SK-N-SH (cell line): Measurements from ENCODE around the gene TBL1XR1. TPM values are rescaled to one million over a fixed set of nuclear protein-coding genes. Genes with fewer than 3 reads are reported as not detected.

ENCODE experiments used
- CTCF ChIA-PET: fragments of 300-600, 350-600 bp; formaldehyde crosslinking; extraction: SDS; loops from one replicate; lab custom pipeline; 2021; lab: Yijun Ruan, JAX
- POLR2A ChIA-PET: fragments of 350-600 bp; sonication (Branson Sonifier 250); formaldehyde crosslinking; extraction: SDS; loops from one replicate; lab custom pipeline; 2020; ENCODE audit warnings: antibody characterized with exemption, inconsistent platforms; lab: Yijun Ruan, JAX
- DNase-seq: peaks from one replicate; pipeline ENCODE4 v3.0.0; 2012
- H2AFZ ChIP-seq: fragments of 200-600 bp; sonication (generic); 2 replicates; pipeline ENCODE4 v1.8.1; 2016; ENCODE audit warnings: antibody characterized with exemption, mild to moderate bottlenecking, low read depth
- H3F3A ChIP-seq: fragments of 200-600 bp; sonication (generic); replicated peaks from 2 replicates; pipeline ENCODE3; 2016; ENCODE audit warnings: antibody characterized with exemption, mild to moderate bottlenecking; ENCODE audit not compliant: insufficient read depth
- H3K27ac ChIP-seq, 2 experiments: fragments of 200-500 bp in 1 of 2; fragments of 200-600 bp in 1 of 2; sonication (Bioruptor generic) in 1 of 2; sonication (generic), shearing (Covaris generic) in 1 of 2; 2 replicates each; pipeline versions ENCODE4 v1.5.1 to v1.6.1; 2014 to 2016; ENCODE audit warnings: low read depth in 2 of 2, inconsistent platforms in 1 of 2, low read length in 1 of 2, mild to moderate bottlenecking in 1 of 2, mixed read lengths in 1 of 2
- H3K27me3 ChIP-seq: fragments of 200-600 bp; sonication (generic), shearing (Covaris generic); 2 replicates; pipeline ENCODE4 v1.6.1; 2016; ENCODE audit warnings: mixed run types; ENCODE audit not compliant: insufficient read depth
- H3K36me3 ChIP-seq, 2 experiments: fragments of 200-500 bp in 1 of 2; fragments of 200-600 bp in 1 of 2; sonication (Bioruptor generic) in 1 of 2; sonication (generic) in 1 of 2; replicated peaks in 1 of 2; 2 replicates each; pipeline versions ENCODE3 to v1.5.1; 2014 to 2016; ENCODE audit warnings: low read length in 1 of 2, mild to moderate bottlenecking in 1 of 2; ENCODE audit not compliant: insufficient read depth in 2 of 2, control insufficient read depth in 1 of 2
- H3K4me1 ChIP-seq, 2 experiments: fragments of 200-500 bp in 1 of 2; fragments of 200-600 bp in 1 of 2; sonication (Bioruptor generic) in 1 of 2; sonication (generic), shearing (Covaris generic) in 1 of 2; 2 replicates each; pipeline versions ENCODE4 v1.5.1 to v1.6.1; 2014 to 2016; ENCODE audit warnings: low read depth in 1 of 2, low read length in 1 of 2, mixed run types in 1 of 2; ENCODE audit not compliant: insufficient read depth in 2 of 2, control insufficient read depth in 1 of 2
- H3K4me2 ChIP-seq: fragments of 200-600 bp; sonication (generic), shearing (Covaris generic); 2 replicates; pipeline ENCODE4 v1.6.1; 2017; ENCODE audit warnings: mixed run types
- H3K4me3 ChIP-seq, 2 experiments: fragments of 200-500 bp in 1 of 2; fragments of 200-600 bp in 1 of 2; sonication (Bioruptor generic) in 1 of 2; sonication (generic), shearing (Covaris generic) in 1 of 2; 2 replicates each; pipeline versions ENCODE4 v1.5.1 to v1.8.1; 2014 to 2016; ENCODE audit warnings: low read depth in 2 of 2, inconsistent platforms in 1 of 2, low read length in 1 of 2, mild to moderate bottlenecking in 1 of 2, mixed read lengths in 1 of 2, moderate library complexity in 1 of 2
- H3K79me2 ChIP-seq: fragments of 200-600 bp; sonication (generic); 2 replicates; pipeline ENCODE4 v1.8.1; 2017; ENCODE audit warnings: mild to moderate bottlenecking; ENCODE audit not compliant: insufficient read depth
- H3K9ac ChIP-seq: fragments of 200-600 bp; sonication (generic); 2 replicates; pipeline ENCODE4 v1.6.1; 2017; ENCODE audit warnings: mixed run types
- H3K9me2 ChIP-seq: fragments of 200-600 bp; sonication (generic); 2 replicates; pipeline ENCODE4 v1.6.1; 2017; ENCODE audit warnings: mixed run types
- H3K9me3 ChIP-seq: fragments of 200-600 bp; sonication (generic); 2 replicates; pipeline ENCODE4 v1.6.1; 2017; ENCODE audit warnings: mixed run types, mild to moderate bottlenecking, moderate library complexity
- H4K20me1 ChIP-seq: fragments of 200-600 bp; sonication (generic); 2 replicates; pipeline ENCODE4 v1.6.1; 2017; ENCODE audit warnings: mild to moderate bottlenecking, mixed run types; ENCODE audit not compliant: insufficient read depth
- CHD2 ChIP-seq: fragments of 150-350 bp; IDR thresholded peaks from 2 replicates; pipeline ENCODE4 v1.6.1; 2018; ENCODE audit warnings: low read length; ENCODE audit not compliant: partially characterized antibody
- ELF1 ChIP-seq: IDR thresholded peaks from 2 replicates; pipeline ENCODE4 v1.4.0; 2012
- EP300 ChIP-seq, 2 experiments: IDR thresholded peaks; 2 replicates each; pipeline versions ENCODE4 v1.4.0 to v1.6.1; 2012; ENCODE audit warnings: borderline replicate concordance in 1 of 2, low read depth in 1 of 2, low read length in 1 of 2
- FOSL2 ChIP-seq: IDR thresholded peaks from 2 replicates; pipeline ENCODE4 v1.4.0; 2012; ENCODE audit warnings: low read depth, mild to moderate bottlenecking, moderate library complexity, borderline replicate concordance
- FOXJ3 ChIP-seq: sonication (generic); formaldehyde crosslinking; IDR thresholded peaks from 2 replicates; pipeline ENCODE4 v1.5.1; 2020; ENCODE audit warnings: mild to moderate bottlenecking, missing genetic modification reagents
- NRF1 ChIP-seq: IDR thresholded peaks from 2 replicates; pipeline ENCODE4 v1.6.1; 2012; ENCODE audit warnings: low read depth, mild to moderate bottlenecking, low read length
- POLR2AphosphoS5 ChIP-seq: IDR thresholded peaks from 2 replicates; pipeline ENCODE4 v1.6.1; 2012; ENCODE audit warnings: low read depth, low read length
- RCOR1 ChIP-seq: fragments of 150-350 bp; IDR thresholded peaks from 2 replicates; pipeline ENCODE4 v1.6.1; 2017; ENCODE audit warnings: antibody characterized with exemption, low read length
- RFX5 ChIP-seq: IDR thresholded peaks from 2 replicates; pipeline ENCODE4 v1.6.1; 2012; ENCODE audit warnings: mild to moderate bottlenecking, improper control_type of control experiment, low read length
- RXRA ChIP-seq: IDR thresholded peaks from 2 replicates; pipeline ENCODE4 v1.4.0; 2012; ENCODE audit warnings: low read depth, mild to moderate bottlenecking, borderline replicate concordance
- SIN3A ChIP-seq: IDR thresholded peaks from 2 replicates; pipeline ENCODE4 v1.6.1; 2012; ENCODE audit warnings: low read depth, mild to moderate bottlenecking, low read length, moderate library complexity, borderline replicate concordance
- TAF1 ChIP-seq: IDR thresholded peaks from 2 replicates; pipeline ENCODE4 v1.6.1; 2012; ENCODE audit warnings: low read depth, mild to moderate bottlenecking, low read length, moderate library complexity, borderline replicate concordance
- TCF12 ChIP-seq: IDR thresholded peaks from 2 replicates; pipeline ENCODE4 v1.4.0; 2012
- YY1 ChIP-seq: IDR thresholded peaks from 2 replicates; pipeline ENCODE4 v1.4.0; 2012; ENCODE audit warnings: low read depth, mild to moderate bottlenecking
- WGBS: methylation state at CpG from one replicate; pipeline ENCODE4 v1.1.6; 2017; ENCODE audit warnings: low lambda C conversion rate; 5-methylcytosine and 5-hydroxymethylcytosine counted together
- polyA plus RNA-seq, 3 experiments: library from polyadenylated mRNA; depleted of rRNA; stranded (reverse); fragments of >200 nt; gene quantifications; 2 replicates each; pipeline ENCODE4 v1.2.3, GENCODE V29; 2012
- TF ChIP-seq, protein P1 (sequence below): IDR thresholded peaks from 2 replicates; pipeline ENCODE4 v1.4.0; 2012; ENCODE audit warnings: low read depth, borderline replicate concordance
- TF ChIP-seq, protein P2 (sequence below): fragments of 150-350 bp; IDR thresholded peaks from 2 replicates; pipeline ENCODE4 v1.6.1; 2016; ENCODE audit warnings: mild to moderate bottlenecking, low read depth, low read length
- TF ChIP-seq, protein P3 (sequence below): IDR thresholded peaks from 2 replicates; pipeline ENCODE4 v1.4.0; 2012; ENCODE audit warnings: low read depth

TBL1XR1 gene
- polyA plus RNA-seq, 1 of the 3 experiments (the other 2 are of a cell fraction) = 20.9 TPM

- no peak overlapping the region for H2AFZ ChIP-seq
- no peaks in the 10 kb centered on the region for H3K27me3 ChIP-seq
- CTCF ChIA-PET = no interaction called here
- peaks cover 99% of the 10 kb centered on the region for H4K20me1 ChIP-seq
- 88% methylated on average over 1 of the region's 1 CpG for WGBS
- H3K36me3 ChIP-seq = peaks cover 0 to 3% of the 10 kb centered on the region in 2 experiments
- H3K4me3 ChIP-seq = no peak overlapping the region
- H3F3A ChIP-seq = peaks cover 7% of the 10 kb centered on the region
- H3K9me3 ChIP-seq = no peaks in the 10 kb centered on the region
- POLR2A ChIA-PET = no interaction called here
- H3K4me2 ChIP-seq = no peak overlapping the region
- H3K9ac ChIP-seq = no peak overlapping the region
- TF ChIP-seq SIN3A (no peak), CHD2 (no peak), POLR2AphosphoS5 (no peak), EP300 (IDR thresholded peaks at IDR 0.05; ENCODE audit: borderline replicate concordance in 1 of 2, low read depth in 1 of 2, low read length in 1 of 2) (no peak), RFX5 (no peak), RXRA (no peak), TCF12 (no peak), TAF1 (no peak), RCOR1 (no peak), YY1 (no peak), ELF1 (no peak), FOXJ3 (CRISPR knock-in tag) (no peak), FOSL2 (no peak)
- TF ChIP-seq, protein P1, sequence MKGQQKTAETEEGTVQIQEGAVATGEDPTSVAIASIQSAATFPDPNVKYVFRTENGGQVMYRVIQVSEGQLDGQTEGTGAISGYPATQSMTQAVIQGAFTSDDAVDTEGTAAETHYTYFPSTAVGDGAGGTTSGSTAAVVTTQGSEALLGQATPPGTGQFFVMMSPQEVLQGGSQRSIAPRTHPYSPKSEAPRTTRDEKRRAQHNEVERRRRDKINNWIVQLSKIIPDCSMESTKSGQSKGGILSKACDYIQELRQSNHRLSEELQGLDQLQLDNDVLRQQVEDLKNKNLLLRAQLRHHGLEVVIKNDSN = no peak
- TF ChIP-seq, protein P2, sequence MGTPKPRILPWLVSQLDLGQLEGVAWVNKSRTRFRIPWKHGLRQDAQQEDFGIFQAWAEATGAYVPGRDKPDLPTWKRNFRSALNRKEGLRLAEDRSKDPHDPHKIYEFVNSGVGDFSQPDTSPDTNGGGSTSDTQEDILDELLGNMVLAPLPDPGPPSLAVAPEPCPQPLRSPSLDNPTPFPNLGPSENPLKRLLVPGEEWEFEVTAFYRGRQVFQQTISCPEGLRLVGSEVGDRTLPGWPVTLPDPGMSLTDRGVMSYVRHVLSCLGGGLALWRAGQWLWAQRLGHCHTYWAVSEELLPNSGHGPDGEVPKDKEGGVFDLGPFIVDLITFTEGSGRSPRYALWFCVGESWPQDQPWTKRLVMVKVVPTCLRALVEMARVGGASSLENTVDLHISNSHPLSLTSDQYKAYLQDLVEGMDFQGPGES = no peak
- TF ChIP-seq, protein P3, sequence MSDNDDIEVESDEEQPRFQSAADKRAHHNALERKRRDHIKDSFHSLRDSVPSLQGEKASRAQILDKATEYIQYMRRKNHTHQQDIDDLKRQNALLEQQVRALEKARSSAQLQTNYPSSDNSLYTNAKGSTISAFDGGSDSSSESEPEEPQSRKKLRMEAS = no peak
- H3K27ac ChIP-seq = no peak overlapping the region
- peaks cover 100% of the 10 kb centered on the region for H3K79me2 ChIP-seq
- no peaks in the 10 kb centered on the region for H3K9me2 ChIP-seq
- peaks cover 0 to 4% of the 10 kb centered on the region in 2 experiments; a peak in 2 of 4 replicates for H3K4me1 ChIP-seq
- no peak for DNase-seq
Observed at GRCh38 chr3:177182352-177182751, 14.9 kb downstream of the TBL1XR1 start.

DNA sequence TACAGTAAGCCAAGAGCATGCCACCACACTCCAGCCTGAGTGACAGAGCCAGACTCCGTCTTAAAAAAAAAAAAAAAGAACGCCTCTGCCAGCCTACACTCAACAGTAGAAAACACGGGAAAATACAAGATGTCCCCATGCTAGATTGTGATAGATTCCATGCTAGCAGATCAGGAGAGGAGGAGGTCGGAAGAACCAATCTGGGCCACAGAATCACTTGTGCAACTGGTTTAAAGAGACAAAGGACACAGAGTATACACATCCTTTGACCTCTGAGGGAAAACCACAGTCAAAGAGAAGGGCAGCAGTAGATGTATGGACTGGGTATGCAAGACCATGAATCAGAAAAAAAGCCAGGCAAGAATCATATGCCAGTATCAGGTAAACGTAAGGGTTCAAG is 15.9 kb downstream of the TBL1XR1 start:
- Histone ChIP-seq H3K79me2 (peaks cover 100% of the 10 kb centered on the region), H3K4me2 (no peak overlapping the region), H3K27ac (no peak overlapping the region), H4K20me1 (peaks cover 99% of the 10 kb centered on the region), H3K4me1 (peaks cover 0 to 4% of the 10 kb centered on the region in 2 experiments; a peak in 2 of 4 replicates), H3K9ac (no peak overlapping the region)
- POLR2A ChIA-PET = no interaction called here
- TF ChIP-seq, protein P1 = no peak
- TF ChIP-seq RFX5 (no peak), POLR2AphosphoS5 (no peak), NRF1 (no peak)
- TF ChIP-seq, all 33 proteins: peak for 0
- Histone ChIP-seq H3K9me3 (no peaks in the 10 kb centered on the region), H3K36me3 (peaks cover 0 to 4% of the 10 kb centered on the region in 2 experiments), H3F3A (peaks cover 7% of the 10 kb centered on the region), H2AFZ (no peak overlapping the region), H3K4me3 (no peak overlapping the region), H3K9me2 (no peaks in the 10 kb centered on the region), H3K27me3 (no peaks in the 10 kb centered on the region)
- CTCF ChIA-PET = interaction anchor here (1.1 kb wide), 1 partner anchor 19 kb away, joined by 4 read pairs; no protein-coding TSS in a partner anchor
- 88% methylated on average over 5 of the region's 5 CpGs for WGBS
- DNase-seq = no peak
